Peyer's patch (tissue), 4 donors: ENCODE data around the gene MACO1. TPM values are rescaled to one million over a fixed set of nuclear protein-coding genes. Genes with fewer than 3 reads are reported as not detected.

ENCODE experiments used
- DNase-seq, 3 donors: peaks; one replicate each; pipeline ENCODE4 v3.0.0-alpha.2; 2017 to 2019
- H3K27ac ChIP-seq, 4 donors: fragments of 200-600 bp; sonication (generic); one replicate each; pipeline ENCODE4 v1.5.1; 2016 to 2019
- H3K27me3 ChIP-seq, 2 donors: fragments of 200-600 bp; sonication (generic); one replicate each; pipeline ENCODE4 v1.5.1; 2019
- H3K36me3 ChIP-seq, 3 donors: fragments of 200-600 bp; sonication (generic); one replicate each; pipeline ENCODE4 v1.5.1; 2016 to 2019
- H3K4me1 ChIP-seq, 4 donors: fragments of 200-600 bp; sonication (generic); one replicate each; pipeline ENCODE4 v1.5.1; 2016 to 2019
- H3K4me3 ChIP-seq, 4 donors: fragments of 200-600 bp; sonication (generic); 1 replicate in 3 of 4; 2 replicates in 1 of 4; pipeline ENCODE4 v1.5.1; 2016 to 2019; ENCODE audit warnings: mild to moderate bottlenecking in 1 of 4
- H3K9me3 ChIP-seq, 4 donors: fragments of 200-600 bp; sonication (generic); one replicate each; pipeline ENCODE4 v1.5.1; 2016 to 2019; ENCODE audit warnings: mild to moderate bottlenecking in 1 of 4
- CTCF ChIP-seq, 6 experiments: fragments of 450-650 bp in 4 of 6; fragments of 200-600 bp in 2 of 6; sonication (generic) in 1 of 6; IDR thresholded peaks; one replicate each; pipeline ENCODE4 v1.5.1; 2017 to 2019; ENCODE audit warnings: antibody characterized with exemption in 6 of 6, mild to moderate bottlenecking in 3 of 6, moderate library complexity in 1 of 6
- POLR2A ChIP-seq, 2 donors: fragments of 450-650 bp; IDR thresholded peaks; one replicate each; pipeline ENCODE4 v1.5.1; 2017; ENCODE audit warnings: antibody characterized with exemption in 2 of 2, mild to moderate bottlenecking in 2 of 2, moderate library complexity in 2 of 2
- total RNA-seq, 4 donors: library from RNA; depleted of rRNA; stranded (reverse); fragments of >200 nt; gene quantifications; one replicate each; pipeline ENCODE4 v1.1.0, GENCODE V29; 2016

Gene MACO1
- total RNA-seq, 4 donors from 2014 or later = 17.7 to 25.6 (median 22.8) TPM

- Histone ChIP-seq H3K4me3 (no peak overlapping the region), H3K9me3 (no peaks in the 10 kb centered on the region), H3K4me1 (no peaks in the 10 kb centered on the region), H3K27ac (no peak overlapping the region), H3K27me3 (no peaks in the 10 kb centered on the region), H3K36me3 (no peaks in the 10 kb centered on the region)
- TF ChIP-seq POLR2A (IDR thresholded peaks at IDR 0.05) = no peak
- no peak for TF ChIP-seq CTCF (IDR thresholded peaks at IDR 0.05)
- no peak for DNase-seq
These were observed 103.2 kb downstream of the MACO1 start for GRCh38 chr1:25533775-25534409.

GRCh38 chr1:25534410-25534788 lies 103.7 kb downstream of the MACO1 start:
- TF ChIP-seq CTCF (IDR thresholded peaks at IDR 0.05) (no peak), POLR2A (IDR thresholded peaks at IDR 0.05) (no peak)
- Histone ChIP-seq H3K4me3 (no peak overlapping the region), H3K27me3 (no peaks in the 10 kb centered on the region), H3K4me1 (no peaks in the 10 kb centered on the region), H3K27ac (no peak overlapping the region), H3K9me3 (no peaks in the 10 kb centered on the region), H3K36me3 (no peaks in the 10 kb centered on the region)
- no peak for DNase-seq

GRCh38 chr1:25536124-25536523 lies 105.4 kb downstream of the MACO1 start:
- Histone ChIP-seq H3K4me1 (no peaks in the 10 kb centered on the region), H3K9me3 (no peaks in the 10 kb centered on the region), H3K27ac (no peak overlapping the region), H3K36me3 (no peaks in the 10 kb centered on the region), H3K4me3 (no peak overlapping the region), H3K27me3 (no peaks in the 10 kb centered on the region)
- TF ChIP-seq POLR2A (IDR thresholded peaks at IDR 0.05) (no peak), CTCF (IDR thresholded peaks at IDR 0.05) (no peak)
- DNase-seq = no peak

- H3K4me1 ChIP-seq = peaks cover 0 to 9% (median 0%) of the 10 kb centered on the region in 4 donors
- no peak for TF ChIP-seq CTCF (IDR thresholded peaks at IDR 0.05)
- no peak for TF ChIP-seq POLR2A (IDR thresholded peaks at IDR 0.05)
- no peaks in the 10 kb centered on the region for H3K9me3 ChIP-seq
- no peak overlapping the region for H3K27ac ChIP-seq
- DNase-seq = no peak
- no peak overlapping the region for H3K4me3 ChIP-seq
- no peaks in the 10 kb centered on the region for H3K27me3 ChIP-seq
- H3K36me3 ChIP-seq = no peaks in the 10 kb centered on the region
These were observed 106.6 kb downstream of the MACO1 start for GRCh38 chr1:25537153-25537831.

GRCh38 chr1:25538191-25538767 lies 107.6 kb downstream of the MACO1 start:
- H3K27ac ChIP-seq = no peak overlapping the region
- DNase-seq = no peak

More at GRCh38 chr1:25538191-25538767, 107.6 kb downstream of the MACO1 start:
- peaks cover 0 to 9% (median 2%) of the 10 kb centered on the region in 4 donors for H3K4me1 ChIP-seq
- H3K9me3 ChIP-seq = no peaks in the 10 kb centered on the region
- no peak for TF ChIP-seq POLR2A (IDR thresholded peaks at IDR 0.05)
- TF ChIP-seq CTCF (IDR thresholded peaks at IDR 0.05) = no peak
- no peak overlapping the region for H3K4me3 ChIP-seq
- H3K36me3 ChIP-seq = no peaks in the 10 kb centered on the region
- H3K27me3 ChIP-seq = no peaks in the 10 kb centered on the region
